SK-N-MC (cell line): Measurements from ENCODE around the gene LUZP2.

Experiments
- EZH2 ChIP-seq: fragments of 200-600 bp; sonication (generic); IDR thresholded peaks from one replicate; pipeline ENCODE4 v1.6.1; 2017; ENCODE audit warnings: antibody characterized with exemption
- FOXP2 ChIP-seq: optimal IDR thresholded peaks from 2 replicates; pipeline ENCODE3; 2011; ENCODE audit warnings: mild to moderate bottlenecking, moderate library complexity; ENCODE audit not compliant: insufficient read depth; ENCODE audit errors: extremely low read length, control extremely low read depth
- POLR2AphosphoS5 ChIP-seq: IDR thresholded peaks from 2 replicates; pipeline ENCODE4 v1.6.1; 2012; ENCODE audit warnings: mild to moderate bottlenecking, low read depth, low read length, borderline replicate concordance

- TF ChIP-seq EZH2: no peak
- TF ChIP-seq POLR2AphosphoS5: no peak
- no peak for TF ChIP-seq FOXP2
These were observed 359.1 kb downstream of the LUZP2 start for GRCh38 chr11:24855951-24856350.
